GM21515 (cell line): Measurements from ENCODE around the gene CD93.
A peak's percentile ranks its signal among the peaks of the same experiment; 100 is the strongest.

ENCODE experiments used
- ATAC-seq: cut with Tn5 transposase; IDR thresholded peaks from one replicate; pipeline ENCODE4 v1.9.1; 2021; ENCODE audit not compliant: unreplicated experiment

CD93 gene

DNA sequence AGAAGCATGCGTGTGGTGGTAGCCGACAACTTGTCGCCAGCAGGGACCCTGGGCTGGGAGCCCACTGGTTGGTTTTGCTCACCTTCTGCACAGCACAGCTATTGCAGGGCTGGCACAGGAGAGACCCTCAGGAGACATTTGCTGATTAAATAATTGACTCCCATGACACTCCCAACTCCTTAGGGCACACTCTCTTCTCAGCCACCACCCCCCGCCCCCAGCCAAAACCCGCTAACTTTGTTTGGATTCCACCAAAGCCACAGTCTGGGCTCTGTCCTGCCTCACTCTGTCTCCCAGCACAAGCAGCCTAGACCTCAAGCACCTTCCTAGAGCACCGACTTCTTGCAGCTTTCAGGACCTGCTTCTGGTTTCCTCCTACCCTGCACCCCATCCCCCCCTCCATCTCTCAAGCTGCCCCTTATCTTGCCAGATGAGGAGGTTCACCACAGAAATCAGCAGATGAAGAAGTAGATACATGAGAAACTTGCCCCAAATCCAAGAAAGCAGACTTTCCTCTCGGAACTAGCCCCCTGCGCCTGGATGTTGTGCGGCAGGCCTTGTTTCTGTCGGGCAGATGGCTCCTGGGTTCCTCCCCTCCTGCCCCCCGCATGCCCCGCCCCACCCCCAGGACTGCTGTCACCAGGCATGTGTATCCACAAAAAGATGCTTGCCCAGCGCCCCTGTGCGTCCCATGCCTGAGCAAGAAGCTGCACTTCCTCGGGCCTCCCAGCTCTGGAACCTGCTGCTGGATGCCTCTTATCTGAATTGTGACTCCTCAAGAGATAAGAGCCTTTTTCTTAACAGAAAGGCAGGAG is 35.0 kb upstream of the CD93 start:
- no peak for ATAC-seq

DNA sequence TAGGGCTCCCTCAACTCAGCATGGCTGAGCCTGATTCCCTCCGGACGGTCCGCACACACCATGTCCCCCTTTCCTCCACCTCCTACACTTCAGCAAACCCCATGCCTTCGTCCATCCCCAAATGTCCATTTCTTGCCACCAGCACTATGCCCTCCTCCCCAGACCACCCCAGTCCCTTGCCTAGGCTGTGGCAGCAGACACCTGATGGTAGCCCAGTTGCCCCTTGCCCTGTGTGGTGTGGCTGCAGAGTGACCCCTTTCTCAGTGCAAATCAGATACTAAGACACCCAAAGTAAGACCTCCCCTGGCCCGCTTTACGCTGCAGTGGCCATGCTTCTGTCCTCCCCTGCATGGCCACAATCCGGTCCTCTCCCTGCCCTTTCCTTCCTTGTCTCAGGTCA is 34.1 kb upstream of the CD93 start:
- ATAC-seq, result no peak

DNA sequence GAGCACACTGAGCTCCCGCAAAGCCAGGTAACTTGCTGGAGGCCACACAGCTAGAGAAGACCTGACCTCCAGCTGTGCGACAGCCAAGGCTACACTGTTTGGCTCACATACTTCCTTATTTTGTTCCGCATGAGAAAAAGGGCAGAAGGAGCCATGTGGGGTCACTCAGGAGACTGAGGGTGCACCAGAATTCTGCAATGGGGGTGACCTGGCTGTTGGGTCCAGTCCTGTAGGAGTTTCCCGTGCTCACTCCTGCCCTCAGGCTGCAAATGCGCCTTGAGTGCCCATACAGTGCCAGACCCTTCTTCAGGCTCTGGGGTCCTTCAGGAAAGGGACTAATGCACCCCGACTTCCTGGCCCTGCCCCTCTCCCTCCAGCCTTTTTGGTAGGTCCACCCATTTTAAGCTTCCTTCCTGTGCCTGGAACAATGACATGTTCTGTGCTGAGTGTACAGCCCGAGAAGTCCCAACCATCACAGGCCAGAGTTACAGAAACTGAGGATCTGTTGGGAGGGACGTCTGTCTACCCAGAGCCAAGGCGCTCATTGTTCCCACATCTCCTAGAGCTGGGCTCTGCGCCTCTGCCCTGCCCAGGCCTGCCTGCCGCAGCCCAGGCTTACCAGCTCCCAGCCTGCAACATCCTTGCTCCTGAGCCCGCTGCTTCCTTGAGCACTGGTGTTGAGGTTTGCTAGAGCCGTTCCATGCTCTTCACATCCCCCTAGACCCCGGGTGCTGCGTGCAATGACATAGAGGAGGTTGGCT is 33.5 kb upstream of the CD93 start:
- no peak for ATAC-seq

DNA sequence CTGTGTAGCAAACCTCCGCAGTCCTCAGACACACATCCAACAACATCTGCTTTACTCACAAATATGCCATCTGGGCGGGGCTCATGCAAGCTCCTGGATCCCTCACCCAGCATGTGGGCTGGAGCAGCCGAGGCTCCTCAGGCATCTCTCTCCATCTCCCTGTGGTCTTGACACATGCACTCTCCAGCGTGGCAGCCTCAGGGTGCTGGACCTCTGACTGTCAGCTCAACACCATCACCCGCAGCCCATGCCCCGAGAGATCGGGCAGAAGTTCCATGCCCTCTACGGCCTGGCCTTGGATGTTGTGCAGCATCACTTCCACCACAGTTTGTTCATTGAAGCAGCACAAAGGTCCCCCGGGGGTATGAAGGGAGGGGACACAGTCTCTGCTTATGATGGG is 32.6 kb upstream of the CD93 start:
- no peak for ATAC-seq

DNA sequence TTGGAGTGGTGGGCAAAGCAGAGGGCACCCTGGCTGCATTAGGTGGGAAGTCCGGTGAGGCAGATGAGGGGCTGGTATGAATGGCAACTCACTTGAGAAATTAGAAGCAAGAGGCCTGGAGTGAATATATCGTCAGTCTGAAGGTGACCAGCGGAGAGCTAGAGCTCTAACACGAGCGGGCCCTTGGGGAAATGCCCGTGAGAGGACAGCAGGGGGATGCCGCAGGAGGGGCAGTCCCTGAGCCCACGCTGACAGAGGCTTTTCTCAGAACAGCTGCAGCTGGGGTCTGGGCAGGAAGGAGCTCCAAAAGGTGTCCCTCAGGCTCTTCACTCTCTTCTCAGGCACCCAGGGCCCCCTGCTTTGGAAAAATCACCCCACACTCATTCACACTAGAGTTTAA is 32.0 kb upstream of the CD93 start:
- ATAC-seq, result no peak

DNA sequence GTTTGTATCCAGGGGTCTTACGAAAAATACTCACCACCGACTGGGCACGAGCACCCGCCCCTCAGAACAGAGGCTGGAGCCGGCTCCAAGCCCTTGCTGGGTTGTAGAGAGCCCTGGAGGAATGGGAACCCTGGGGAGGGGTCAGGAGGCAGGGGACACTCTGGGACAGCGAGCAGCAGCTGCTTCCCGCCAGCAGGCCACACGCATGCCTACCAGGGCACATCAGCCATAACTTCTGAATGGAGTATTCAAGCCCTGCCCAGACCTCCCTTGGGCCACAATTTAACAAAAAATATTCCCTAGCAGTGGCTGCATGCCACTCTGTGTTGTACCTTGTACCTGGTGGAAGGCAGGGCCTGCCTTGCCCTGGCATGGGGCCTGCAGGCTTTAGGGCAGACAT is 31.6 kb upstream of the CD93 start:
- ATAC-seq, result no peak

DNA sequence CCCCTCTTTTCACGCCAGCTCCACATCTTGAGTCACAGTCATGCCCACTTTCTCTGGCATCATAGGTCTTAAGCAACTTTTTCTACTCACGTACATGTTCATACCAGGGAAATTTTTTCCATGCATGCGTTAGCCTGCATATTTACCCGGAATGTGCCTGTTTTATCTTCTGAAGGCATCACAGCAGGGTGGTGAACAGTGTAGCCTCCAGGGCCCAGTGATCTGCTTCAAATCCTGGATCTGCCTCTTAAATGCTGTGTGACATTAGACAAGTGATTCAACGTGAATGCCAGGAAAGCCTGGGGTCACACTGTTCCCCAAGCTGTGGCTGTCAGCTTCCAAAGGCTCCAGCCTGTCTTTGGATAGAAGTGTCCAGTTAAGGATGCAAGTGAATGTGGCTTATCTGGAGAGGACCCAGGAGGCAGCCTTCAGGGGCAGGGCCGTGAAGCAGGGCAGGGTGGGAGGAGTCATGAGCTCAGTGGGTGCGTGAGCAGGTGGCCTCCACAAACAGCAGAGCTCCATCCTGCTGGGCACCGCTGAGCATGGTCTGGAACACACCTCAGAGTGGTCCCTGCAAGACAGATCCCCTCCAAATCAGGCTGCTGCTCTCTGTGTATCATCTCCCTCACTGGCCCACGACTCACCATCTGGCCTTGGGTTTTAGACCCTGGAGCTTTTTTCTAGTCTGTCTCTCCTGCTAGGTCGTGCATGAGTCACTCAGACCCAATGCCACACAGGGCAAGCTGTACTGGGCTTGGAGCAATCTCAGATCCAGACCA is 30.4 kb upstream of the CD93 start:
- ATAC-seq, result no peak

DNA sequence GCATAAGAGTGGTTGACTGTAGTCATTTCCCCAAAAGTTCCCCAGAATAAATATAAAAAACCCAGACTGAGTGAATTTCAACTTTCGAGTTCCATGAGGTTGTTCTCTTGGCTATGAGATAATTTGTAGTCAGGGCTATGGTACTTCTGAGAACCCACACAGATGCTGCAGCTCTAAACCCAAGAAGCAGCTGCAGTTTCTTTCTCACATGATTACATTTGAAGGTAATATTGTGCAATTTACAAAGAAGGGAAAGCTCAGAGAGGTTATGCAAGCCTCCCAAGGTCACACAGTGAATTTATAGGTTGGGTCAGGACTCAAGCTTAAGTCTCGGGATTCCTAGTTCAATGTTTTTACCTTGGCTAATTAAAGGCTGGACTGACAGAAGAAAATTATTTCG is 29.7 kb upstream of the CD93 start:
- ATAC-seq, result peak; percentile 54

DNA sequence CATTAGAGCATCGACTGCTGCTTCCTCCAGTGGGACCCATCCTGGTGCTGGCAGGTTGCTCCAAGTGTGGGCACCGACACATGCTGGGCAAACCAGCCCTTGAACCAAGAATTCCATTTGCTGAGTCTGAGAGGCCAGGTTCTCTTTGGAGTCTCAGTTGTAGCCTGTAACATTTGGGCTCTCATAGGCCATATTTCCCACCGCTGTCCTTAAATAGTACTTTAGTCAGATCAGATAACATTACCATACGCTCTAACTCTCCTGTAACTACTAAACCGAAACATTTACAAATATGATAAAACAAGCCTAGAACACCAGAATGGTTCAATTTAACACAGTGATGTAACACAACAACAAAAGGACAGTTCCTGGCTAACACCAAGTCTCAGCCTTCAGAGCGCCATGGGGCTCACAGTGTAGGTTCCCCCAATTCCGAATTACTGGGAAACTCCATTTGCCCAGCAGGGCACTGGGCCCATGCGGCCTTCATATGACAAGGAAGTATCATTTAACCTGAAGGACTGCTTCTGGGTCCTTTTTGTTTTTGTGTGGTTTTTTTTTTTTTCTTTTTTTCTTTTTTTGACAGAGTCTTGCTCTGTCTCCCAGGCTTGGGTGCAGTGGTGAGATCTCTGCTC is 28.4 kb upstream of the CD93 start:
- ATAC-seq, result no peak

DNA sequence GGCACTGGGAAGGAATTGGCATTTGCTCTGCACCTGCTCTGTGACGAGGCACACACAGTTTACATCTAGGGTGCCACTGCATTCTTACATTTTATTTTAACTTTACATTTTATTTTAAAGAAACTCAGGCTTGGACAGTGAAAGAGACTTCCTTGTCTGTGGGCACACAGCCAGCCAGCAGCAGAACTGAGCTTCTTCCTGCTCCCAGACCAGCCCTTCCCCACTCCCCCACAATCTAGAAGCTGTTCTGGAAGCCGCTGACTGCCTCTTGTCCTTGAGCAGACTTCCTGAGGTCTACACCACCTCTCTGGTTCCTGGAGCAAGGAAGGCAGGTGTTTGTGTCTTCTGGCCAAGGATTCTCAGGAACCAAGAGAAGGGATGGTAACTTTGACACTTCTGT is 27.9 kb upstream of the CD93 start:
- ATAC-seq, result no peak

DNA sequence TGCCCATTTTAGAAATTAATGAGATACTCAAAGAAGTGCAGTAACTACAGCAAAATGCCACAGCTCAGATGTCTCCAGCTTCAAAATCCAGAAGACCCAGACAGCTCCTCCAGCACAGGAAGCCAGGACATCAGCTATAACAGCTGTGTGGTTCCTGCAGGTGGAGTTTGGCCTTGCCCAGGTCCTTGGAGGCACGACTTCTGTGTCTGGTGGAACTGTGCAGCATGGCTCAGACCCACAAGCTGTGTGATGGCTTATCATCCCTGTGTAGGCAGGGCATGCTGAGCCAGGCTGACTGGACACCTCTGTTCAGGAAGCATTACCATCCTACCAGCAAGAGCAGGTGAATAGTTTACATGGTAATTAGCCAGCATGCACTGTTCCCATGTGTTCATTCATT is 26.5 kb upstream of the CD93 start:
- no peak for ATAC-seq

DNA sequence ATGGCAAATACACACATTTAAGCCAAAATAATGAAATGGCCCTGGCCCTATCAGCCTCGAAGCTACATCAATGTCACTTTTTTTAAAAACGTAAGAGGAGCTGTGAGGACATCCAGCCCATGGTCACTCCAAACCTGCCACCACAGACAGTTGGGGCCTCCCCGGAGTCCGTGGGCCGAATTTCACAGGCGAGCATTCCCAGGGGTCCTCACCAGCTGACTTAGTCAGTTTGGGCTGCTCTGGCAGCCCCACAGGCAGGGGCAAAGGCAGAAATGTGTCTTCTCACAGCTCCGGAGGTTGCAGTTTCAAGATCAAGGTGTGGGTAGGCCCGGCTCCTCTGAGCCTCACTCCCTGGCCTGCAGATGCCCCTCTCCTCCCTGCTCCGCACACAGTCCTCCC is 25.8 kb upstream of the CD93 start:
- no peak for ATAC-seq

DNA sequence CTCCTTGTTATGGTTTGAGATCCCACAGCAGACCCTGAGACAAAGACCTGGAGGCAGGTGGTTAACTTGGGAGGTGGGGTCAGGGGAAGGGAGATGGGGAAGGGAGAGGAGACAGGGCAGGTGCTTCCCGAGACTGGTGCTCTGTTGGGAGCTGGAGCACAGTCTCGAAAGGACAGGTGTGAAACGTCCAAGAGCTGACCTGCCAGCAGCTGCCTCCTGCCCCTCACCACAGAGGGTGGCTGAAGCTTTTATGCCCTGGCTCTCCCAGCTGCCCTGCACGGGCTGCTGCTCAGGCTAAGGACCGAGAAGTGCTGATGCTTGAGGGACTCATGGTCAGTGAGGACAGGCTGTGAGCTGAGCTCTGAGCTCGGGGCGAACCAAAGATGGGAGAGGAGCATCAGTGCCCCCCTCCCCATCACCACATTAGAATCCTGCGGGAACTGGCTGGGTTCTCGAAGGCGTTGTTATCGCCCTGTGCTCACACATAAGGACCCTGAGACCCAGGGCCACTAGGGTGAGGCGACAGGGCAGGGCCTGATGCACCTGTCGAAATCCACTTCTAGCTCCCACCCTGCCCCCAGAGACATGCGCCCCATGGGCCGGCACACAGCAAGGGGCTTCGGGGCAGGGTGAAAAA is 25.3 kb upstream of the CD93 start:
- no peak for ATAC-seq

DNA sequence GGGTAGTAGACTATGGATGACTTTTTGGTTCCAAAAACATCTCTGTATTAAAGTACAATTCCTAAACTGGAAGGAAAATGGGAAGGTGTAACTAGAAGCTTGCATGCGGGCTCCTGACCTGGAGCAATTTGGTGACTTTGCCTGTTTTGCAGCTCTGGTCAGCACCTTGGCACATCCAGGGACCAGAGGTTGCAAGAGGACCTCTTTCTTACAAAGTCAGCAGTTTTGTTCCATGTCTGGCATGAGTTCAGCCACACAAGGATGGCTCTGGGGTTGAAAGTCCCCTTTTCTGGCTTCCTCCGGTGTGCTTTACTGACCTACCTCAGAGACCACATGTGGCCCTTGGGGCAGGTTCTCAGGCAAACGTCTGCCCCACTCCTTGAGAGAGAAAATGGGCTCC is 22.7 kb upstream of the CD93 start:
- ATAC-seq, result no peak

DNA sequence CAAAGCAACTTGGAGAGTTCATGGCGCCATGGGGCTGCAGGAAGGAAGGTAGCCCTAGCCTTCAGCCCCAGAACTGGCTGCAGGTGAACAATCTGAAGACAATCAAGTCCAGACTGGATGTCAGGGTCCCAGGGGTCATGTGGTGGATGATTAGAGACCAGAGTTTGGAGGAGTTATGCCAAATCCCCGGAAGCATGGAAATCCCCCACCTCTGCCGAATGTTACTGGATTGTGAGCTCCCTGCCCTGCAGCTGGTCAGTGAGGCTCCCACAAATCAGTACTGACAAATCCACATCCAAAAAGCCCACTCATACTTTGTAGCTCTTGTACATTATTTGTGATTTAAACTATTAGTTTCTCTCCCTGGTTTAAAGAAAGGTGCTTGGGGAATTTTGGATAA is 21.3 kb upstream of the CD93 start:
- ATAC-seq, result no peak

DNA sequence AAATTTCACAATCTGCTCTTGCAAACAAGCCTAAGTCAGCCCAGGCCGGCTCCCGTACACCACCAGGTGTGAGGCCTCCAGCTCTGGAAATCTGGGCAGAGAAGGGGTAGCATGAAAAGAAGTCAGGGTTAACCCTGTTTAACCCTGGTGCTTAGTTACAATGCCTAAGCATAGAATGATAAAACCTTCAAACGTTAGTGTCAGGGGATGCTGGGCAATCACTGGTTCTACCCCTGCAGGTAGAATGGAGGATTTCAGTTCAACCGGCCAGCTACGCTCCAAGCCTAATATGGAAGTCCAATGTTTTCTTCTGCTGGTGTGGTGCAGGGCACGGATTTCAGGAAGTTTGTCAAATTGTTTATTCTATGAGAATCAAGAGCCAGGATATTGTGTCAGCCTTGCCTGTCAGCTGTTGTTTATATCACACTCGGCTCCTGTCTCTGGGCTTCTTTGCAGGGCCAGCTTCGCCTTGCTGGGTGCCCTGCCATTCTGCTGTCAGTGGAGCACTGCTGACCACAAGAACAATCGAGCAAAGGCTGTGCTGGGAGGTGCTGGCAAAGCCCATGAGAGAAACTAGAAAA is 20.2 kb upstream of the CD93 start:
- ATAC-seq, result no peak

DNA sequence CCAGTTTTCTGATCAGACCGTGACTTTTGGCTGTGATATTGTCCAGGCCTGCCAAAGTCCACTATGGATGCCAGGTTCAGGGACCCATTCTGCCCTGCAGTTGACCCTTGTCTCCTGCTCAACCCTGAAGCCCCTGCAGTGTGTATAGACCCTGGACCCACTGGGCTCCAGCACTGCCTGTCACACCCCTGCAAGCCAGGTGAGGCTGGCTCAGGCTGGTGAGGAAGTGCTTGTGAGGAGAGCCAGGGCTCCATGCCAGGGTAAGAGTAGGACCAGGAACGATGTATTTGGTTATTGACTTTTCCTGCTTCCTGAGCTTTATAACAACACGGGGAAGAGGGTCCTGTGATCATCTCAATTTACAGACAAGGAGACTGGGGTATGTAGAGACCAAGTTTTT is 19.1 kb upstream of the CD93 start:
- no peak for ATAC-seq

DNA sequence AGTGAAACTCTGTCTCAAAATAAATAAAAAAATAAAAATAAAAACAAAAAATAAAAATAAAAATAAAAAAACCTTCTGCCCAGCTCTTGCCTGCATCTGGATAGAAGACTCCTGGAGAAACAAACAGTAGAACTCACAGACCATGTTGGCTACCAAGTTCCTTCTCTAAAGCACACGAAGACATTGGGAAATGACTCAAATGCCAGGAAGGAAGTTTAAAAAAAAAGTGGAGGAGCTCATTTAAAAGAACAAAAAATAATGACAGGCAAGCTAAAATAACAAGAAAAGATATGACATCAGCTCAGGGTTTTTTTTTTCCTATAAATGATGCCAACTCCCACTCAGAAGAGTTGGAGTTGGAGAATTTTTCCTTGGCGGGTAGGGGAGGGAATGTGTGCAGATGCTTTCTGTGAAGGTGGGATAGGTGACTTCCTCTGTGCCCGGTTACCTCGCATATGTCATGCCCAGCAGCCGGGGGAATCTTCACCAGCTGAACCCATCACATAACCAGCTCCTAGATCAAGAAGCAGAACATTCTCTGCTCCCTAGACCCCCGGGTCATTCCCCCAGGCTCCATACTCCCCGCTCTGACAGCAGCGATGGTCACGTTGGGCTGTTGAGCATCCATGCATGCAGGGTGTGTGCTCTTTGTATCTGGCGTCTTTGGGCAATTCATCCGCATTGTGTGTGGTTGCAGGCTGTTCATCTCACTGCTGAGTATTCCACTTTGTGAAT is 17.3 kb upstream of the CD93 start:
- ATAC-seq, result no peak

DNA sequence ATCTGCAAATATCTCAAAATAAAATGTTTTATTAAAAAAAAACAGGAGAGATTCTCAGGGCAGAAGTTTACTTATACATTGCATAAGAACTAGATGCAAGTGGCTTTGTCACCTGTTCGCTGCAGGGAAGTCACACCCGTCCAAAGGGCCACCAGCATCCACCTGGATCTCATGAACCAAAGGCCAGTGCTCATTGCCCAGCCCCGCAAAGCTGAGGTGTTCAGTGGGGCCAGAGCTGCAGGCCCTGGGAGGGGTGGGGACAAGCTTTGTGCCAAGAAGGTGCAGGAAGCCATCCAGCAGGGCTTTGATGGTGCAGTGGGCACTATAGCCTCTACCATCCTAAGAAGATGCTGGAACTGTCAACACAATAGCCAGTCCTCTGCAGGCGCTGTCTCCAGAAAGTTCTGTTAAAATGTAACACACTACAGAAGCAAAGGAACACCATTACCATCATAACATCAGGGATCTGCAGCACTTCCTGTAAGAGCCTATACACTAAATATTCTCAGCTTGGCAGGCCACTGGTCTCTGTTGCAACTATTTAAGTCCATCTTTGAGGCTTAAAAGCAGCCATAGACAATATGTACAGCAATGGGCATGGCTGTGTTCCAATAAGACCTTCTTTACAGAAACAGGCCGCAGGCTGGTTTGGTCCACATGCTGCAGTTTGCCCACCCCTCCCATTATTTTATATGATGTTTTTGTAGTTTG is 15.7 kb upstream of the CD93 start:
- ATAC-seq, result no peak
